HCT116 (cell line): Measurements from ENCODE around the gene PMEPA1. TPM values are rescaled to one million over a fixed set of nuclear protein-coding genes. Genes with fewer than 3 reads are reported as not detected.

Source experiments
- ATAC-seq: fragments of 200-7000 bp; cut with Tn5 transposase; 2 replicates; pipeline ENCODE4 v1.9.1; 2020; ENCODE audit warnings: mild to moderate bottlenecking, moderate library complexity
- BruUV-seq: library from RNA; stranded (reverse); fragments of 400-500 nt; replicated peaks from 2 replicates; lab custom pipeline; 2021; lab: Mats Ljungman, UMichigan
- CTCF ChIA-PET: fragments of 300-600 bp; sonication (Branson Sonifier 250); formaldehyde crosslinking; loops from one replicate; lab custom pipeline; 2021; ENCODE audit warnings: antibody characterized with exemption; lab: Charles Lee
- POLR2A ChIA-PET: fragments of 300-600, 350-600 bp; sonication (Branson Sonifier 250); formaldehyde crosslinking; loops from one replicate; lab custom pipeline; 2021; ENCODE audit warnings: antibody characterized with exemption; lab: Charles Lee
- RAD21 ChIA-PET, 2 experiments: fragments of 300-600 bp; sonication (Branson Sonifier 250); formaldehyde crosslinking; loops; one replicate each; lab custom pipeline; 2023; ENCODE audit warnings: low total read pairs in 2 of 2; ENCODE audit not compliant: uncharacterized antibody in 2 of 2, unreplicated experiment in 2 of 2, low non-redundant PET in 1 of 2; lab: Charles Lee
- DNase-seq: peaks from one replicate; pipeline ENCODE4 v3.0.0-alpha.2; 2010; ENCODE audit warnings: low read depth, low spot score
- H2AFZ ChIP-seq: fragments of 200-600 bp; shearing (Covaris generic), sonication (generic); 2 replicates; pipeline ENCODE4 v1.6.1; 2017; ENCODE audit warnings: low read depth, mixed run types, mixed read lengths, antibody characterized with exemption, low read length; ENCODE audit not compliant: poor library complexity, severe bottlenecking
- H3K27ac ChIP-seq: 2 replicates; pipeline ENCODE4 v1.5.1; 2012; ENCODE audit warnings: low read depth, low read length
- H3K27me3 ChIP-seq: fragments of 200-600 bp; sonication (generic); 2 replicates; pipeline ENCODE4 v1.6.1; 2016; ENCODE audit warnings: mixed run types, low read length, mixed read lengths; ENCODE audit not compliant: insufficient read depth
- H3K36me3 ChIP-seq, 2 experiments: fragments of 200-500 bp in 1 of 2; fragments of 200-600 bp in 1 of 2; sonication (Bioruptor generic) in 1 of 2; sonication (generic) in 1 of 2; 2 replicates each; pipeline versions ENCODE4 v1.5.1 to v1.6.1; 2014 to 2016; ENCODE audit warnings: low read length in 2 of 2, inconsistent platforms in 1 of 2, mixed read lengths in 1 of 2, mixed run types in 1 of 2; ENCODE audit not compliant: insufficient read depth in 2 of 2, control insufficient read depth in 1 of 2
- H3K4me1 ChIP-seq, 2 experiments: fragments of 200-600 bp in 1 of 2; sonication (generic) in 1 of 2; 2 replicates each; pipeline versions ENCODE4 v1.5.1 to v1.6.1; 2012 to 2017; ENCODE audit warnings: low read length in 2 of 2, inconsistent platforms in 1 of 2, mild to moderate bottlenecking in 1 of 2, mixed read lengths in 1 of 2, mixed run types in 1 of 2, moderate library complexity in 1 of 2; ENCODE audit not compliant: insufficient read depth in 2 of 2, control insufficient read depth in 1 of 2
- H3K4me2 ChIP-seq: fragments of 200-600 bp; sonication (generic); 2 replicates; pipeline ENCODE4 v1.6.1; 2017; ENCODE audit warnings: mixed run types, low read length, mixed read lengths
- H3K4me3 ChIP-seq, 2 experiments: fragments of 200-600 bp in 1 of 2; sonication (generic) in 1 of 2; replicated peaks in 1 of 2; 2 replicates each; pipeline ENCODE4 v1.5.1; 2011 to 2016; ENCODE audit warnings: low read length in 2 of 2, control low read depth in 1 of 2, low read depth in 1 of 2, mild to moderate bottlenecking in 1 of 2, mixed read lengths in 1 of 2, mixed run types in 1 of 2
- H3K79me2 ChIP-seq: fragments of 200-600 bp; sonication (generic); 2 replicates; pipeline ENCODE4 v1.6.1; 2017; ENCODE audit warnings: mild to moderate bottlenecking, mixed run types, low read length, moderate library complexity, mixed read lengths; ENCODE audit not compliant: insufficient read depth
- H3K9ac ChIP-seq: fragments of 200-600 bp; sonication (generic); 2 replicates; pipeline ENCODE4 v1.6.1; 2016; ENCODE audit warnings: low read length, mixed read lengths
- H3K9me2 ChIP-seq: fragments of 200-600 bp; sonication (generic), shearing (Covaris generic); 2 replicates; pipeline ENCODE4 v1.6.1; 2017; ENCODE audit warnings: mixed run types, mild to moderate bottlenecking, moderate library complexity; ENCODE audit not compliant: insufficient read depth
- H3K9me3 ChIP-seq, 2 experiments: fragments of 200-500 bp in 1 of 2; fragments of 200-600 bp in 1 of 2; sonication (Bioruptor generic) in 1 of 2; sonication (generic) in 1 of 2; 2 replicates each; pipeline ENCODE4 v1.6.1; 2014 to 2017; ENCODE audit warnings: low read length in 2 of 2, mixed read lengths in 2 of 2, inconsistent platforms in 1 of 2, low read depth in 1 of 2, mild to moderate bottlenecking in 1 of 2, mixed run types in 1 of 2, moderate library complexity in 1 of 2; ENCODE audit not compliant: control insufficient read depth in 1 of 2, insufficient read depth in 1 of 2
- H4K20me1 ChIP-seq: fragments of 200-600 bp; sonication (generic), shearing (Covaris generic); 2 replicates; pipeline ENCODE4 v1.6.1; 2017; ENCODE audit warnings: mixed run types, mild to moderate bottlenecking, moderate library complexity; ENCODE audit not compliant: insufficient read depth
- CBX3 ChIP-seq: IDR thresholded peaks from 2 replicates; pipeline ENCODE4 v1.6.1; 2012; ENCODE audit warnings: low read depth
- CEBPB ChIP-seq: IDR thresholded peaks from 2 replicates; pipeline ENCODE4 v1.6.1; 2012; ENCODE audit warnings: low read depth
- EGR1 ChIP-seq: IDR thresholded peaks from 2 replicates; pipeline ENCODE4 v1.6.1; 2012; ENCODE audit warnings: low read depth
- ELF1 ChIP-seq: IDR thresholded peaks from 2 replicates; pipeline ENCODE4 v1.6.1; 2012; ENCODE audit warnings: low read depth, borderline replicate concordance
- EZH2 ChIP-seq: fragments of 200-600 bp; sonication (generic); IDR thresholded peaks from 2 replicates; pipeline ENCODE4 v1.6.1; 2017; ENCODE audit warnings: antibody characterized with exemption, mixed run types
- FOSL1 ChIP-seq: IDR thresholded peaks from 2 replicates; pipeline ENCODE4 v1.6.1; 2012; ENCODE audit warnings: low read depth
- JUND ChIP-seq: IDR thresholded peaks from 2 replicates; pipeline ENCODE4 v1.6.1; 2012
- POLR2AphosphoS5 ChIP-seq: IDR thresholded peaks from 2 replicates; pipeline ENCODE4 v1.6.1; 2011; ENCODE audit warnings: mild to moderate bottlenecking, low read depth, low read length, moderate library complexity
- RAD21 ChIP-seq: IDR thresholded peaks from 2 replicates; pipeline ENCODE4 v1.6.1; 2012; ENCODE audit warnings: low read depth, mild to moderate bottlenecking
- SIN3A ChIP-seq: IDR thresholded peaks from 2 replicates; pipeline ENCODE4 v1.6.1; 2012; ENCODE audit warnings: low read depth
- TCF7L2 ChIP-seq: IDR thresholded peaks from 2 replicates; pipeline ENCODE4 v1.7.0; 2011; ENCODE audit warnings: borderline replicate concordance, inconsistent platforms; ENCODE audit not compliant: insufficient read depth, insufficient read length; ENCODE audit errors: extremely low read depth
- YY1 ChIP-seq: IDR thresholded peaks from 2 replicates; pipeline ENCODE4 v1.6.1; 2011; ENCODE audit warnings: low read length, low read depth, moderate library complexity, mild to moderate bottlenecking; ENCODE audit not compliant: insufficient replicate concordance; ENCODE audit errors: extremely low read depth
- ZFX ChIP-seq: fragments of 450-650 bp; IDR thresholded peaks from 2 replicates; pipeline ENCODE4 v1.6.1; 2017
- ZNF274 ChIP-seq: fragments of 200-500 bp; sonication (Bioruptor generic); IDR thresholded peaks from 2 replicates; pipeline ENCODE4 v1.6.1; 2014; ENCODE audit warnings: mild to moderate bottlenecking, low read depth, low read length, inconsistent platforms
- intact Hi-C: fragments of 100-400 bp; cut with micrococcal nuclease; formaldehyde crosslinking; loops from 2 replicates; pipeline ENCODE4 v1.10.0; 2022
- total RNA-seq: library from RNA; stranded (reverse); gene quantifications from one replicate; pipeline ENCODE4 v1.2.1, GENCODE V29; 2021; ENCODE audit not compliant: unreplicated experiment
- TF ChIP-seq, protein P1 (sequence below): IDR thresholded peaks from 2 replicates; pipeline ENCODE4 v1.6.1; 2012
- TF ChIP-seq, protein P2 (sequence below): IDR thresholded peaks from 2 replicates; pipeline ENCODE4 v1.6.1; 2011; ENCODE audit warnings: mild to moderate bottlenecking, low read length, moderate library complexity; ENCODE audit not compliant: insufficient replicate concordance; ENCODE audit errors: extremely low read depth
- TF ChIP-seq, protein P3 (sequence below): IDR thresholded peaks from 2 replicates; pipeline ENCODE4 v1.6.1; 2012; ENCODE audit warnings: low read depth

The PMEPA1 gene
- total RNA-seq, 1 experiment from 2014 or later: 0.64 TPM

DNA sequence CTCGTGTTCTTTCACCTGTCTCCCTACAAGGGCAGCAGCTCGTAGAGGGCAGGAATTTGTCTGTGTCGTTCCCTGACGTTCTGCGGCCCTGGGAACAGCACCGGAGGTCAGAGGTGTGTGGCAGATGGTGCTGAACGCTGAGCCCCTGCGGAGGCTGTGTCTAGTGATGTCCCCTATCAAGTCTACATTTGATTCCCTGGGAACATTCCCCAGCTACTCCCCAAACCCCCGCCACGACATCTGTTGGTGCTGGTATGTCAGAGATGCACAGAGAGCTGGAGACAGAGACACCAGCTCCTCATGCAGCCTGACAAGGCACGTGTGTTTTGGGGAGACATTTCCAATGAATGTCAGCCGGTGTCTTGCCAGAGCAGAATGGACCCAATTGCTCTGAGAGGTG is 7.7 kb downstream of the PMEPA1 start:
- TF ChIP-seq, protein P1, sequence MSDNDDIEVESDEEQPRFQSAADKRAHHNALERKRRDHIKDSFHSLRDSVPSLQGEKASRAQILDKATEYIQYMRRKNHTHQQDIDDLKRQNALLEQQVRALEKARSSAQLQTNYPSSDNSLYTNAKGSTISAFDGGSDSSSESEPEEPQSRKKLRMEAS: no peak
- TF ChIP-seq POLR2AphosphoS5 (no peak), ZNF274 (no peak), JUND (no peak), ZFX (no peak)
- Histone ChIP-seq H3K9ac (no peak overlapping the region), H3K36me3 (no peaks in the 10 kb centered on the region), H3K9me2 (no peaks in the 10 kb centered on the region), H3K4me3 (no peak overlapping the region), H3K4me1 (peaks cover 18 to 24% of the 10 kb centered on the region in 2 experiments), H3K27ac (no peak overlapping the region), H4K20me1 (no peaks in the 10 kb centered on the region), H3K9me3 (no peaks in the 10 kb centered on the region), H2AFZ (no peak overlapping the region), H3K79me2 (no peaks in the 10 kb centered on the region), H3K4me2 (no peak overlapping the region), H3K27me3 (peaks cover 93% of the 10 kb centered on the region)
- BruUV-seq: no TSS peak
- ChIA-PET POLR2A (no interaction called here), RAD21 (no interaction called here), CTCF (no interaction called here)
- ATAC-seq (no peak), DNase-seq (no peak)
- intact Hi-C loops: no loop called here

DNA sequence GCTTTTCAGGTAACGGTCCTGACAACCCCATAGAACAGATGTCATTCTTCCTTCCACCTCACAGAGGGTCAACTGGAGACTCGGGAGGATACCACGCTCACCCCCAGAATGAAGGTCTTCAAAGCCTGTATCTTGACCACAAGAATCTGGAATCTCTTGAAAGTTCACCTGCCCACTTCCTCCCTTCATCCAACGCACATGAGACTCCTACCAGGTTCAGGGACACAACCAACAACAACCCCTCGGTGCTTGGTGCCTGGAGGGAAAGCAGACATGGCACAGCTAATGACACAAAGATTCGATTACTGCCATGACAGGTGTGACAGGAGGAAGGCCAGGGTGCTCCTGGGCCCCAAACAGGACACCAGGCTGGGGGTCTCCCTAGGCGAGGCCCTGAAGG is 8.2 kb downstream of the PMEPA1 start:
- H3K27ac ChIP-seq: no peak overlapping the region
- H3K4me1 ChIP-seq: peaks cover 18 to 24% of the 10 kb centered on the region in 2 experiments
- H3K9me3 ChIP-seq: no peaks in the 10 kb centered on the region
- no peak overlapping the region for H3K9ac ChIP-seq
- H3K36me3 ChIP-seq: no peaks in the 10 kb centered on the region
- intact Hi-C loops: no loop called here
- H3K79me2 ChIP-seq: no peaks in the 10 kb centered on the region
- ChIA-PET CTCF (no interaction called here), POLR2A (no interaction called here), RAD21 (no interaction called here)
- no peak overlapping the region for H3K4me3 ChIP-seq
- DNase-seq (no peak), ATAC-seq (no peak)
- H3K9me2 ChIP-seq: no peaks in the 10 kb centered on the region
- BruUV-seq: no TSS peak
- no peak overlapping the region for H3K4me2 ChIP-seq
- H4K20me1 ChIP-seq: no peaks in the 10 kb centered on the region
- no peak overlapping the region for H2AFZ ChIP-seq
- H3K27me3 ChIP-seq: peaks cover 93% of the 10 kb centered on the region
- TF ChIP-seq YY1: no peak
- no peak for TF ChIP-seq POLR2AphosphoS5
- no peak for TF ChIP-seq CEBPB
- no peak for TF ChIP-seq CBX3
- no peak for TF ChIP-seq SIN3A
- TF ChIP-seq RAD21: no peak
- no peak for TF ChIP-seq EGR1
- TF ChIP-seq EZH2: no peak
- TF ChIP-seq, protein P2, sequence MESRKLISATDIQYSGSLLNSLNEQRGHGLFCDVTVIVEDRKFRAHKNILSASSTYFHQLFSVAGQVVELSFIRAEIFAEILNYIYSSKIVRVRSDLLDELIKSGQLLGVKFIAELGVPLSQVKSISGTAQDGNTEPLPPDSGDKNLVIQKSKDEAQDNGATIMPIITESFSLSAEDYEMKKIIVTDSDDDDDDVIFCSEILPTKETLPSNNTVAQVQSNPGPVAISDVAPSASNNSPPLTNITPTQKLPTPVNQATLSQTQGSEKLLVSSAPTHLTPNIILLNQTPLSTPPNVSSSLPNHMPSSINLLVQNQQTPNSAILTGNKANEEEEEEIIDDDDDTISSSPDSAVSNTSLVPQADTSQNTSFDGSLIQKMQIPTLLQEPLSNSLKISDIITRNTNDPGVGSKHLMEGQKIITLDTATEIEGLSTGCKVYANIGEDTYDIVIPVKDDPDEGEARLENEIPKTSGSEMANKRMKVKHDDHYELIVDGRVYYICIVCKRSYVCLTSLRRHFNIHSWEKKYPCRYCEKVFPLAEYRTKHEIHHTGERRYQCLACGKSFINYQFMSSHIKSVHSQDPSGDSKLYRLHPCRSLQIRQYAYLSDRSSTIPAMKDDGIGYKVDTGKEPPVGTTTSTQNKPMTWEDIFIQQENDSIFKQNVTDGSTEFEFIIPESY: no peak
- no peak for TF ChIP-seq ZFX
- TF ChIP-seq TCF7L2: no peak
- TF ChIP-seq ZNF274: no peak
- TF ChIP-seq, protein P3, sequence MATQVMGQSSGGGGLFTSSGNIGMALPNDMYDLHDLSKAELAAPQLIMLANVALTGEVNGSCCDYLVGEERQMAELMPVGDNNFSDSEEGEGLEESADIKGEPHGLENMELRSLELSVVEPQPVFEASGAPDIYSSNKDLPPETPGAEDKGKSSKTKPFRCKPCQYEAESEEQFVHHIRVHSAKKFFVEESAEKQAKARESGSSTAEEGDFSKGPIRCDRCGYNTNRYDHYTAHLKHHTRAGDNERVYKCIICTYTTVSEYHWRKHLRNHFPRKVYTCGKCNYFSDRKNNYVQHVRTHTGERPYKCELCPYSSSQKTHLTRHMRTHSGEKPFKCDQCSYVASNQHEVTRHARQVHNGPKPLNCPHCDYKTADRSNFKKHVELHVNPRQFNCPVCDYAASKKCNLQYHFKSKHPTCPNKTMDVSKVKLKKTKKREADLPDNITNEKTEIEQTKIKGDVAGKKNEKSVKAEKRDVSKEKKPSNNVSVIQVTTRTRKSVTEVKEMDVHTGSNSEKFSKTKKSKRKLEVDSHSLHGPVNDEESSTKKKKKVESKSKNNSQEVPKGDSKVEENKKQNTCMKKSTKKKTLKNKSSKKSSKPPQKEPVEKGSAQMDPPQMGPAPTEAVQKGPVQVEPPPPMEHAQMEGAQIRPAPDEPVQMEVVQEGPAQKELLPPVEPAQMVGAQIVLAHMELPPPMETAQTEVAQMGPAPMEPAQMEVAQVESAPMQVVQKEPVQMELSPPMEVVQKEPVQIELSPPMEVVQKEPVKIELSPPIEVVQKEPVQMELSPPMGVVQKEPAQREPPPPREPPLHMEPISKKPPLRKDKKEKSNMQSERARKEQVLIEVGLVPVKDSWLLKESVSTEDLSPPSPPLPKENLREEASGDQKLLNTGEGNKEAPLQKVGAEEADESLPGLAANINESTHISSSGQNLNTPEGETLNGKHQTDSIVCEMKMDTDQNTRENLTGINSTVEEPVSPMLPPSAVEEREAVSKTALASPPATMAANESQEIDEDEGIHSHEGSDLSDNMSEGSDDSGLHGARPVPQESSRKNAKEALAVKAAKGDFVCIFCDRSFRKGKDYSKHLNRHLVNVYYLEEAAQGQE: no peak
- TF ChIP-seq FOSL1: no peak
- TF ChIP-seq ELF1: no peak
